Measurements from ENCODE around the gene STAG2. TPM values are rescaled to one million over a fixed set of nuclear protein-coding genes. Genes with fewer than 3 reads are reported as not detected.
"Not testable (repeated sequence)": the region's sequence is repeated elsewhere in the genome, so short reads cannot be mapped to it uniquely, and the experiment has no call there.

The STAG2 gene
- total and polyA plus RNA-seq, 3 donors from 2014 or later, result 9.4 to 26.7 (median 17.6) TPM

DNA sequence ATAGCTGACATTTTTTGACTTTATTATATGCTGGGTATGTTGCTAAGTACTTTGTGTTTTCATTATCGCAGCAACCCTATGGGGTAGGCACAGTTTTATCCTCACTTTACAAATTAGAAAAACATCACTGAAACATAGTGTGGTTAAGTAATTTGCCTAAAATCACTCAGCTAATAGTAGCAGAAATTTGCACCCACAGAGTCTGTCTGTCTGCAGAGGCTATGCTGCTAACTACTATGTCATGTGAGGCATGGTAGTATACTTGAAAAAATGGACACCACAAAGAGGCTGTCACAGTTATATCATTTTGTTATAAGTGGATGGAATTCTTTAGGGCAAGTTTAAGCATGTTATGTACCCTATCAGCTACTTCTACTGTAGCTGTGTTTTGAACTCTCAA is 69.0 kb downstream of the STAG2 start:
- no peak for DNase-seq
- Histone ChIP-seq H3K9me3 (no peaks in the 10 kb centered on the region), H3K27ac (no peak overlapping the region), H3K4me3 (no peak overlapping the region), H3K36me3 (ENCODE audit: low read depth, missing control alignments) (no peaks in the 10 kb centered on the region), H3K4me1 (no peaks in the 10 kb centered on the region), H3K27me3 (no peaks in the 10 kb centered on the region)
- intact Hi-C loops (cut with DNase I; ENCODE audit: low total_unique reads), result no loop called here
- WGBS, 2 donors, result 80 to 82% methylated on average over 1 of the region's 1 CpG
- no peak for TF ChIP-seq POLR2A (IDR thresholded peaks at IDR 0.05)
- TF ChIP-seq, protein P1, sequence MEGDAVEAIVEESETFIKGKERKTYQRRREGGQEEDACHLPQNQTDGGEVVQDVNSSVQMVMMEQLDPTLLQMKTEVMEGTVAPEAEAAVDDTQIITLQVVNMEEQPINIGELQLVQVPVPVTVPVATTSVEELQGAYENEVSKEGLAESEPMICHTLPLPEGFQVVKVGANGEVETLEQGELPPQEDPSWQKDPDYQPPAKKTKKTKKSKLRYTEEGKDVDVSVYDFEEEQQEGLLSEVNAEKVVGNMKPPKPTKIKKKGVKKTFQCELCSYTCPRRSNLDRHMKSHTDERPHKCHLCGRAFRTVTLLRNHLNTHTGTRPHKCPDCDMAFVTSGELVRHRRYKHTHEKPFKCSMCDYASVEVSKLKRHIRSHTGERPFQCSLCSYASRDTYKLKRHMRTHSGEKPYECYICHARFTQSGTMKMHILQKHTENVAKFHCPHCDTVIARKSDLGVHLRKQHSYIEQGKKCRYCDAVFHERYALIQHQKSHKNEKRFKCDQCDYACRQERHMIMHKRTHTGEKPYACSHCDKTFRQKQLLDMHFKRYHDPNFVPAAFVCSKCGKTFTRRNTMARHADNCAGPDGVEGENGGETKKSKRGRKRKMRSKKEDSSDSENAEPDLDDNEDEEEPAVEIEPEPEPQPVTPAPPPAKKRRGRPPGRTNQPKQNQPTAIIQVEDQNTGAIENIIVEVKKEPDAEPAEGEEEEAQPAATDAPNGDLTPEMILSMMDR (IDR thresholded peaks at IDR 0.05), result no peak

DNA sequence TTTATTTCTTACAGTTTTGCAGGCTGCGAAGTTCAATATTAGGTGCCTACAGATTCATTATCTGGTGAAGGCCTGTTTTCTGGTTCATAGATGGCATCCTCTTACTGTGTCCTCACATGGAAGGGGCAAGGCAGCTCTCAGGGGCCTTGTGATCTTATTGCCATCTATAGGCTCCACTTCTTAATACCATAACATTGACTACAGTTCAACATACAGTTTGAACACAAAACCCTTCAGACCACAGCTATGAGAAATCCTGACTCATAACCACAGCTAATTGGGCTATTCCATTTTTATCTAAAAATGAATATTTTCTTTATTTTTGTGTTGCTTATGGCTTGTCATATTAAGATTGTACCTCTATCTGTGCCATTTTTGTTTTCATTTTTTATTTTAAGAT is 72.3 kb downstream of the STAG2 start:
- intact Hi-C loops (cut with DNase I; ENCODE audit: low total_unique reads), result no loop called here
- H3K4me1 ChIP-seq, result no peaks in the 10 kb centered on the region
- no peaks in the 10 kb centered on the region for H3K27me3 ChIP-seq
- no peaks in the 10 kb centered on the region for H3K36me3 ChIP-seq (ENCODE audit: low read depth, missing control alignments)
- no peak overlapping the region for H3K4me3 ChIP-seq
- WGBS, 2 donors, result 91 to 92% methylated on average over 1 of the region's 1 CpG
- H3K9me3 ChIP-seq, result no peaks in the 10 kb centered on the region
- no peak overlapping the region for H3K27ac ChIP-seq
- no peak for TF ChIP-seq POLR2A (IDR thresholded peaks at IDR 0.05)
- TF ChIP-seq, protein P1 (IDR thresholded peaks at IDR 0.05), result no peak
- no peak for DNase-seq

DNA sequence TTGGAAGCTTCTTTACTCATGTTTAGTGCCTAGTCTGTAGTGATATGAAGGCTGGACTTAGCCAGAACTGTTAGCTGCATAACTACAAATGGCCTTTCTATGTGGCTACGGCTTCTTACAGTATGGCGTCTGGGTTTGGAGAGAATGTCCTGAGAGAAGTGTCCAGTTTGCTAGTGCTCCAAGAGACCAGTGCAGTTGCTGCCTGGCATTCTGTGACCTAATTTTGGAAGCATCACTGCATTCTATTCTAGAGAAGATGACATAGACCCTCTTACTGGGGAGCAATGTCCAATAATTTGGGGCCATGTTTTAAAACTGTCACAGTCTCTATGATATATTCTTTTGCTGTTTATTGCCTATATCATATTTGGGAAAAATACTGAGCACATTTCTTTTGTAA is 74.2 kb downstream of the STAG2 start:
- H3K4me3 ChIP-seq, result no peak overlapping the region
- WGBS, 2 donors, result 67 to 100% methylated on average over 1 to 2 of the region's 2 CpGs
- intact Hi-C loops (cut with DNase I; ENCODE audit: low total_unique reads), result no loop called here

DNA sequence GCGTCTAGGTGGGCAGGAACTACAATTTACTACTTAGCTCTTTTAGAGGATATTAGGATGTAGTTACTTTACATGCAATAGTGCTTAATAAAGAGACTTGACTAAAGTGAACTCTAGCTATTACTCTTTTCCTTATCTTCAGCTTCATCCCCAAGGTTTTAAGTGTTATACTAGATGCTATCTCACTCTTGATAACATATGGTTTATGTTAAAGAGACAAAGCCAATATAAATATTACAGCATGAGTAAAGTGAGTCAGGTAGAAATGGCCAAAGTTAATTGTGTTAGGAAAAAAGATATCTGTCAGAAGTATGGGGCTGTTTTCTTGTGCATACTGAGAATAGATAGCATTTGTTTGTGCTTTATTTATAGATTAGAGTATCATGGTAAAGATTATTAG is 80.5 kb downstream of the STAG2 start:
- no peak overlapping the region for H3K27ac ChIP-seq
- H3K4me1 ChIP-seq, result no peaks in the 10 kb centered on the region
- H3K27me3 ChIP-seq, result no peaks in the 10 kb centered on the region
- intact Hi-C loops (cut with DNase I; ENCODE audit: low total_unique reads), result no loop called here
- no peak for TF ChIP-seq POLR2A (IDR thresholded peaks at IDR 0.05)
- TF ChIP-seq, protein P1 (IDR thresholded peaks at IDR 0.05), result no peak
- no peaks in the 10 kb centered on the region for H3K36me3 ChIP-seq (ENCODE audit: low read depth, missing control alignments)
- 75 to 93% methylated on average over 1 of the region's 1 CpG for WGBS, 2 donors
- no peak for DNase-seq
- H3K9me3 ChIP-seq, result no peaks in the 10 kb centered on the region
- H3K4me3 ChIP-seq, result no peak overlapping the region

More for the DNA sequence above, 74.2 kb downstream of the STAG2 start:
- TF ChIP-seq POLR2A (IDR thresholded peaks at IDR 0.05), result no peak
- TF ChIP-seq, protein P1 (IDR thresholded peaks at IDR 0.05), result no peak
- Histone ChIP-seq H3K27me3 (no peaks in the 10 kb centered on the region), H3K36me3 (ENCODE audit: low read depth, missing control alignments) (no peaks in the 10 kb centered on the region), H3K9me3 (no peaks in the 10 kb centered on the region), H3K4me1 (no peaks in the 10 kb centered on the region), H3K27ac (no peak overlapping the region)
- DNase-seq, result no peak

DNA sequence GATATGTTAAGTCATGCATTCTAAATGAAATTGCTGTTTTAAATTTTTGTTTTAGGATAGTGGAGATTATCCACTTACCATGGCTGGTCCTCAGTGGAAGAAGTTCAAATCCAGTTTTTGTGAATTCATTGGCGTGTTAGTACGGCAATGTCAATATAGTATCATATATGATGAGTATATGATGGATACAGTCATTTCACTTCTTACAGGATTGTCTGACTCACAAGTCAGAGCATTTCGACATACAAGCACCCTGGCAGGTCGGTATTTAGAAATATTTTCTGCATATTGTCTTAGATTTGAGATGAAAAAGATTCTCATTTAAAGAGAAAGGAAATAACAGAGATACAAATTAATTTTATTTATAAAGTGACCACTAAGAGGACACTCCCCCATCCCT is 83.6 kb downstream of the STAG2 start:
- Histone ChIP-seq H3K27ac (no peak overlapping the region), H3K4me3 (no peak overlapping the region), H3K4me1 (no peaks in the 10 kb centered on the region), H3K27me3 (no peaks in the 10 kb centered on the region), H3K9me3 (no peaks in the 10 kb centered on the region), H3K36me3 (ENCODE audit: low read depth, missing control alignments) (no peaks in the 10 kb centered on the region)
- DNase-seq, result no peak
- no peak for TF ChIP-seq POLR2A (IDR thresholded peaks at IDR 0.05)
- TF ChIP-seq, protein P1 (IDR thresholded peaks at IDR 0.05), result no peak
- intact Hi-C loops (cut with DNase I; ENCODE audit: low total_unique reads), result no loop called here
- 93 to 99% methylated on average over 4 of the region's 4 CpGs for WGBS, 2 donors

DNA sequence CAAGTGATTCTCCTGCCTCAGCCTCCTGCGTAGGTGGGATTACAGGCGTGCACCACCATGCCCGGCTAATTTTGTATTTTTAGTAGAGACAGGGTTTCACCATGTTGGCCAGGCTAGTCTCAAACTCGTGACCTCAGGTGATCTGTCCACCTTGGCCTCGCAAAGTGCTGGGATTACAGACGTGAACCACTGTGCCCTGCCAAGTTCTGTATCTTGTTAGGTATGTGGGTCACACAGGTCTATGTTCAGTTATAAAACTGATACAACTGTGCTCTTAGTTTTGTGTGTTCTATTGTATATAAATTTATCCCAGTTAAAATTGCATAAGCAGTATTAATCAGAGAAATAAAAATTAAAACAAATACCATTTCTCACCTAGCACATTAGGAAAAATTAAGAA is 122.9 kb downstream of the STAG2 start:
- H3K9me3 ChIP-seq; H3K27ac ChIP-seq; H3K36me3 ChIP-seq (ENCODE audit: low read depth, missing control alignments); H3K27me3 ChIP-seq; intact Hi-C loops (cut with DNase I; ENCODE audit: low total_unique reads); H3K4me1 ChIP-seq; DNase-seq; H3K4me3 ChIP-seq: not testable (repeated sequence)
- WGBS, 2 donors, result 74 to 90% methylated on average over 5 to 6 of the region's 6 CpGs
